Activated CD4-positive, alpha-beta memory T cell treated with anti-CD3 and anti-CD28 coated beads, Interleukin-2, amount 10 ng/mL, durations not matched to agents 7 days and 5 days (primary cell): ENCODE measurements around the gene SLC9C2. TPM values are rescaled to one million over a fixed set of nuclear protein-coding genes. Genes with fewer than 3 reads are reported as not detected.
"Not testable (repeated sequence)": the region's sequence is repeated elsewhere in the genome, so short reads cannot be mapped to it uniquely, and the experiment has no call there.

ENCODE experiments used
- CTCF ChIA-PET: fragments of 350-600 bp; sonication (Branson Sonifier 250); formaldehyde crosslinking; loops from one replicate; lab custom pipeline; 2021; ENCODE audit warnings: antibody characterized with exemption, inconsistent platforms; lab: Charles Lee
- POLR2A ChIA-PET: fragments of 350-600 bp; sonication (Branson Sonifier 250); formaldehyde crosslinking; loops from one replicate; lab custom pipeline; 2021; ENCODE audit warnings: antibody characterized with exemption; lab: Charles Lee
- DNase-seq: peaks from one replicate; pipeline ENCODE4 v3.0.0-alpha.2; 2020
- H3K27ac Mint-ChIP-seq: one replicate; pipeline ENCODE4 v1.8.0; 2021; ENCODE audit warnings: mild to moderate bottlenecking, mixed read lengths
- H3K27me3 Mint-ChIP-seq: one replicate; pipeline ENCODE4 v1.8.0; 2021; ENCODE audit warnings: mixed read lengths
- H3K36me3 Mint-ChIP-seq: one replicate; pipeline ENCODE4 v1.8.0; 2021; ENCODE audit warnings: low read depth, mixed read lengths
- H3K4me1 Mint-ChIP-seq: one replicate; pipeline ENCODE4 v1.8.0; 2021; ENCODE audit warnings: mixed read lengths
- H3K4me3 Mint-ChIP-seq: one replicate; pipeline ENCODE4 v1.8.0; 2021; ENCODE audit warnings: mild to moderate bottlenecking, mixed read lengths
- H3K9me3 Mint-ChIP-seq: one replicate; pipeline ENCODE4 v1.8.0; 2021; ENCODE audit warnings: mixed read lengths
- total RNA-seq, 2 experiments: library from RNA; stranded (reverse); gene quantifications; one replicate each; pipeline ENCODE4 v1.2.3, GENCODE V29; 2021

SLC9C2 gene
- total RNA-seq, 2 experiments from 2014 or later = not detected

- H3K9me3 Mint-ChIP-seq = no peaks in the 10 kb centered on the region
- no peak overlapping the region for H3K4me3 Mint-ChIP-seq
- H3K36me3 Mint-ChIP-seq = no peaks in the 10 kb centered on the region
- no peak overlapping the region for H3K27ac Mint-ChIP-seq
- H3K27me3 Mint-ChIP-seq = no peaks in the 10 kb centered on the region
- ChIA-PET CTCF (interaction anchor here (0.8 to 1.0 kb wide), 3 partner anchors 15 to 77 kb away, joined by 3 to 4 read pairs (median 4); no protein-coding TSS in a partner anchor), POLR2A (no interaction called here)
- DNase-seq = no peak
- no peaks in the 10 kb centered on the region for H3K4me1 Mint-ChIP-seq
These were observed 96.4 kb downstream of the SLC9C2 start for GRCh38 chr1:173506437-173506836.

GRCh38 chr1:173505391-173505790 lies 97.5 kb downstream of the SLC9C2 start:
- Mint-ChIP-seq H3K4me3 (no peak overlapping the region), H3K36me3 (no peaks in the 10 kb centered on the region), H3K9me3 (no peaks in the 10 kb centered on the region), H3K27ac (no peak overlapping the region), H3K27me3 (no peaks in the 10 kb centered on the region), H3K4me1 (no peaks in the 10 kb centered on the region)
- POLR2A ChIA-PET = no interaction called here
- CTCF ChIA-PET = interaction anchor here (0.9 kb wide), 1 partner anchor 76 kb away, joined by 3 read pairs; no protein-coding TSS in a partner anchor
- no peak for DNase-seq

- Mint-ChIP-seq H3K27ac (no peak overlapping the region), H3K4me1 (no peaks in the 10 kb centered on the region), H3K4me3 (no peak overlapping the region), H3K27me3 (no peaks in the 10 kb centered on the region), H3K36me3 (no peaks in the 10 kb centered on the region), H3K9me3 (no peaks in the 10 kb centered on the region)
- CTCF ChIA-PET = no interaction called here
- no peak for DNase-seq
- POLR2A ChIA-PET = no interaction called here
These were observed 98.6 kb downstream of the SLC9C2 start for GRCh38 chr1:173504268-173504667.

DNA sequence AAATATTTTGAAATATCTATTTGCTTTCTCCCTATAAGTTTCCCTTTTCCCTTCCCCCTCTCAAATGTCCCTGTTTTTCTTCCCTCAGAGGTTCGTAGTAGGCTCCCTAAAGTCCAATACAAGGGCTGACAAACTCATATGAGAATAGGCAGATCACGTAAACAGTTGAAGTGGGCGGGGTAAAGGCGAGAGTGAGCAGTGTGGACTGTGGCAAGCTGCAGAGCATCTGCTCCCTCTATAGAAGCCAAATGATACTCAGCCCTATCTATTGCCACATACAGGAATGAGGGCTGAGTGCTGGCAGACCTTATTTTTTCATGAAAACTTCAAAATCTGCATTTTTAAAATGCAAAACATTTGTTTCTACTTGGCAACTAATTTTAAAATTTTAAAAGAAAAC lies 99.5 kb downstream of the SLC9C2 start:
- no peaks in the 10 kb centered on the region for H3K36me3 Mint-ChIP-seq
- H3K27me3 Mint-ChIP-seq = no peaks in the 10 kb centered on the region
- no peak overlapping the region for H3K27ac Mint-ChIP-seq
- DNase-seq = no peak
- H3K4me1 Mint-ChIP-seq = no peaks in the 10 kb centered on the region
- no peak overlapping the region for H3K4me3 Mint-ChIP-seq
- POLR2A ChIA-PET = no interaction called here
- CTCF ChIA-PET = no interaction called here
- H3K9me3 Mint-ChIP-seq = no peaks in the 10 kb centered on the region

- H3K9me3 Mint-ChIP-seq = no peaks in the 10 kb centered on the region
- POLR2A ChIA-PET = no interaction called here
These were observed 100.8 kb downstream of the SLC9C2 start for GRCh38 chr1:173502104-173502503.

GRCh38 chr1:173499729-173500128 lies 103.1 kb downstream of the SLC9C2 start:
- Mint-ChIP-seq H3K27ac (no peak overlapping the region), H3K4me3 (no peak overlapping the region), H3K36me3 (no peaks in the 10 kb centered on the region), H3K9me3 (no peaks in the 10 kb centered on the region), H3K27me3 (no peaks in the 10 kb centered on the region), H3K4me1 (no peaks in the 10 kb centered on the region)
- POLR2A ChIA-PET = no interaction called here
- CTCF ChIA-PET = no interaction called here
- DNase-seq = no peak

More at GRCh38 chr1:173502104-173502503, 100.8 kb downstream of the SLC9C2 start:
- no peak overlapping the region for H3K4me3 Mint-ChIP-seq
- H3K27ac Mint-ChIP-seq = no peak overlapping the region
- CTCF ChIA-PET = no interaction called here
- DNase-seq = no peak
- H3K4me1 Mint-ChIP-seq = no peaks in the 10 kb centered on the region
- no peaks in the 10 kb centered on the region for H3K36me3 Mint-ChIP-seq
- no peaks in the 10 kb centered on the region for H3K27me3 Mint-ChIP-seq

DNA sequence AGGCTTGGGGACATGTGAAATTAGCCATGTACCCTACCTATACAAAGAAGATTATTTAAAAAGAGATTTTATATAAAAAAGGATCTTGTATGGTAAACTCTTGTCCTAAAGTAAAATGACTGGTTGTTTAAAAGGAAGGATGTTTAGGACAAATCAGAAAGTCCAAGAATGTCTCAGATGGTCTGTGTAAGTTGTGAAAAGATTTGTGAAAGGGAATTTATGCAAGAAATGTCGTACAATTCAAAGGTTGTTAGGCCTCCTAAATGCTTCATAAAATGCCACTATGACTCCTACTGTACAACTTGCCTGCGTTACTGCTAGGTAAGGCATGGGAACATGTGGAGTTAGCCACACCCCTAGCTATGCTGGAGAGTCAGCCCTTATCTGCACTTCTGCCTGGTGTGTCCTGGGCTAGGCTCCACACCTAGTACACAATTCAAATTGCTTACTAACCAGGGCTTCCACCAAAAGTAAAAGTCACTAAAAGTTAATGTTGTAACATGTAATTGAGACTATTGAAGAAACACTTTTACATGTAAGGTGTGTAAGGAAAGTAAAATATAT lies 106.0 kb downstream of the SLC9C2 start:
- no peaks in the 10 kb centered on the region for H3K27me3 Mint-ChIP-seq
- no peaks in the 10 kb centered on the region for H3K9me3 Mint-ChIP-seq
- H3K36me3 Mint-ChIP-seq = no peaks in the 10 kb centered on the region
- H3K4me3 Mint-ChIP-seq = no peak overlapping the region
- no peak for DNase-seq
- H3K27ac Mint-ChIP-seq = no peak overlapping the region
- no peaks in the 10 kb centered on the region for H3K4me1 Mint-ChIP-seq
- CTCF ChIA-PET = interaction anchor here (0.5 to 0.9 kb wide), 2 partner anchors 18 to 66 kb away, joined by 3 to 4 read pairs; no protein-coding TSS in a partner anchor
- POLR2A ChIA-PET = no interaction called here

DNA sequence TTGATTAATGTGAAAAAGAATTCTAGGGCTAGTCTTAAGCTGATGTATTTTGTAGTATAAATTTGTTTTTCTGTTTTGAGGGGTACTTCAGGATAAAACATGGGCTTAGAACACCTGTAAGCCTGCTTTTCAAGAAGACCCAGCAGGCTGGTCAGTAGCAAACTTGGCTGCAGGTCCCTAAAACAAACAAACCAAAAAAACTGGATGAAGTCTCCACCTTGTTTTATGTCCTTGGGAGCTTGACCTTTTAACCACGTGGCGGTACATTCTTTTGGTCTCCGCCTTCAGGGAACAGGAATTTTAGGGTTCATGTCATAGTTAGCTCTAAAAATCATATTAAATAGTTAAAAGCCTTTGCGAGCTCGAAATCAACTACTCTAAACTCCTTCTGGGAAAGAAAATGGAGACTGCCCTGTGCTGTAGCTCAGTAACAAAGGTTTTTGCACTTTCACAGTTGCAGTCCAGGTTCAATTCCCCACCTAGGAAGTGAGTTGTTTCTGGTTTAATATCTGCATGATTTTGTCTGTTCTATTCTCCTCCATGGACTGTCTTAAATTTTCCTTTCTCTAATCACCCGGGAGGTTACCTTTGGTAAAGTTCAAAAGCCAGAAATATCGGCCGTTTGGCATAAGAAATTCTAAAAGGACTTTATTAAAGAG lies 107.1 kb downstream of the SLC9C2 start:
- no peaks in the 10 kb centered on the region for H3K27me3 Mint-ChIP-seq
- no peaks in the 10 kb centered on the region for H3K9me3 Mint-ChIP-seq
- ChIA-PET POLR2A (no interaction called here), CTCF (interaction anchor here (0.9 kb wide), 1 partner anchor 65 kb away, joined by 3 read pairs; no protein-coding TSS in a partner anchor)
- H3K4me3 Mint-ChIP-seq = no peak overlapping the region
- no peak for DNase-seq
- no peaks in the 10 kb centered on the region for H3K4me1 Mint-ChIP-seq
- no peaks in the 10 kb centered on the region for H3K36me3 Mint-ChIP-seq
- H3K27ac Mint-ChIP-seq = no peak overlapping the region

GRCh38 chr1:173493125-173493524 lies 109.7 kb downstream of the SLC9C2 start:
- CTCF ChIA-PET, H3K9me3 Mint-ChIP-seq, H3K4me1 Mint-ChIP-seq, H3K27me3 Mint-ChIP-seq, DNase-seq, H3K27ac Mint-ChIP-seq, H3K4me3 Mint-ChIP-seq, POLR2A ChIA-PET: not testable (repeated sequence)
- H3K36me3 Mint-ChIP-seq = peaks cover 12% of the 10 kb centered on the region

DNA sequence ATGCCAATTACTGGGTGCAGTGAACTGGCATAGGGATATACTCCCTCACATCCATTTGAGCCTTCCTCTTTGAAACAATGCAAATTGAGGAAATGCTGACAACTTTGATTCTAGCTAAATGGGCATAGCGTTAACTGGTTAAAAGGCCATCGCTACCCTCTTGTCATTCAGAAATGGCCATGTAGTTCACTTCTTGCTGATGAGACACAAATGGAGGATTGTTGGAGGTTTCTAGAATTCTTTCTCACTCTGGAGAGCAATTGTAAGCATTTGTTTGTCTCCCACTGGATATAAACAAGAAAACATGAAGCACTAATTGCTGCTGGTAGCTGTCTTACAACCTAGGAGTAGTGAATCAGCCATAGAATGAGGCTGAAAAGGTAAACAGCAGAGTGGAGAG lies 111.4 kb downstream of the SLC9C2 start:
- H3K27me3 Mint-ChIP-seq = no peaks in the 10 kb centered on the region
- POLR2A ChIA-PET = no interaction called here
- H3K27ac Mint-ChIP-seq = no peak overlapping the region
- CTCF ChIA-PET = no interaction called here
- no peak for DNase-seq
- H3K4me3 Mint-ChIP-seq = no peak overlapping the region
- peaks cover 26% of the 10 kb centered on the region for H3K36me3 Mint-ChIP-seq
- H3K9me3 Mint-ChIP-seq = no peaks in the 10 kb centered on the region
- no peaks in the 10 kb centered on the region for H3K4me1 Mint-ChIP-seq

DNA sequence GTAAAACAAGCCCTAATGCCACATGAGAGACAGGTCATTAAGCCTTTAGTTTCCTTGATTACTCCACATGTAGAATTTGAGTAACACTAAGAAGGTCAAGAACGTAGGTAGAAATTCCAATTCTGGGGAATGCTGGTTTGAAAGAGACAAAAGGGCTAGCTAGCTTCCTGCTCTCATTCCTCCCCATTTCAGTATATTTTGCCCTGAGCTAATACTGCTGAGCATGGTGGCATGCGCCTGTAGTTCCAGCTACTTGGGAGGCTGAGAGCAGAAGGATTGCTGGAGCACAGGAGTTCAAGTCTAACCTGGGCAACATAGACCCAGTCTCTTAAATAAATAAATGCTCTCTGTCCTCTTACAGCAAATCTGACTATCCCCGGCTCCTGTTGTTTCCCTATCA lies 112.9 kb downstream of the SLC9C2 start:
- Mint-ChIP-seq H3K27me3 (no peaks in the 10 kb centered on the region), H3K4me3 (no peak overlapping the region), H3K36me3 (peaks cover 40% of the 10 kb centered on the region), H3K9me3 (no peaks in the 10 kb centered on the region), H3K4me1 (no peaks in the 10 kb centered on the region), H3K27ac (no peak overlapping the region)
- ChIA-PET POLR2A (no interaction called here), CTCF (no interaction called here)
- DNase-seq = no peak

DNA sequence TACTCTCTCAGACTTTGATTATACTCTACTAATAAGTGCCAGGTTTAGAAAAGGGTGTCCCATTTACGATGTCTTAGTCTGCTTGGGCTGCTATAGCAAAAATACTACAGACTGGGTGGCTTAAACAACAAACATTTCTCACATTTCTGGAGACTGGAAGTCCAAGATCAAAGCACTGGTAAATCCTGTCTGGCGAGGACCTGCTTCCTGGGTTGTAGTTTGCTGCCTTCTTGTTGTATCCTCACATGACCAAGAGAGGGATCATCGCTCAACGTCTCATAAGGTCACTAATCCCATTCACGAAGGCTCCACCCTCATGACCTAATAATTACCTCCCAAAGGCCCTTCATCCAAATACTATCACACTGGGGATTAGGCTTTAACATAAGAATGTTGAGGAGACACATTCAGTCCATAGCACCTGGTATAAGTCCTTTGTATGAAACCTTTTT lies 113.7 kb downstream of the SLC9C2 start:
- no peaks in the 10 kb centered on the region for H3K27me3 Mint-ChIP-seq
- no peak overlapping the region for H3K27ac Mint-ChIP-seq
- ChIA-PET CTCF (no interaction called here), POLR2A (interaction anchor here (2.5 kb wide), 1 partner anchor 11 kb away, joined by 9 read pairs; no protein-coding TSS in a partner anchor)
- DNase-seq = no peak
- H3K4me3 Mint-ChIP-seq = no peak overlapping the region
- no peaks in the 10 kb centered on the region for H3K9me3 Mint-ChIP-seq
- H3K4me1 Mint-ChIP-seq = no peaks in the 10 kb centered on the region
- peaks cover 48% of the 10 kb centered on the region for H3K36me3 Mint-ChIP-seq

GRCh38 chr1:173488001-173488400 lies 114.9 kb downstream of the SLC9C2 start:
- H3K27ac Mint-ChIP-seq = no peak overlapping the region
- no peaks in the 10 kb centered on the region for H3K4me1 Mint-ChIP-seq
- CTCF ChIA-PET = no interaction called here
- H3K9me3 Mint-ChIP-seq = no peaks in the 10 kb centered on the region
- H3K36me3 Mint-ChIP-seq = peaks cover 52% of the 10 kb centered on the region
- no peak overlapping the region for H3K4me3 Mint-ChIP-seq
- POLR2A ChIA-PET = interaction anchor here (2.5 kb wide), 1 partner anchor 10 kb away, joined by 9 read pairs; no protein-coding TSS in a partner anchor
- H3K27me3 Mint-ChIP-seq = no peaks in the 10 kb centered on the region
- no peak for DNase-seq
